Stimulated activated naive CD8-positive, alpha-beta T cell treated with anti-CD3 and anti-CD28 coated beads, Interleukin-15, Interleukin-2, amounts not matched to agents 100 ng/mL and 50 ng/mL, for 24 hours (primary cell): Measurements from ENCODE around the gene TPST1.
"Not testable (repeated sequence)": the region's sequence is repeated elsewhere in the genome, so short reads cannot be mapped to it uniquely, and the experiment has no call there.

Experiments
- H3K27ac Mint-ChIP-seq: one replicate; pipeline ENCODE4 v1.8.0; 2021; ENCODE audit warnings: mild to moderate bottlenecking, mixed read lengths
- H3K27me3 Mint-ChIP-seq: one replicate; pipeline ENCODE4 v1.8.0; 2021; ENCODE audit warnings: mixed read lengths
- H3K36me3 Mint-ChIP-seq: one replicate; pipeline ENCODE4 v1.8.0; 2021; ENCODE audit warnings: low read depth, mixed read lengths
- H3K4me1 Mint-ChIP-seq: one replicate; pipeline ENCODE4 v1.8.0; 2021; ENCODE audit warnings: low read depth, mixed read lengths
- H3K4me3 Mint-ChIP-seq: one replicate; pipeline ENCODE4 v1.8.0; 2021; ENCODE audit warnings: mild to moderate bottlenecking, mixed read lengths
- H3K9me3 Mint-ChIP-seq: one replicate; pipeline ENCODE4 v1.8.0; 2021; ENCODE audit warnings: mixed read lengths

Gene TPST1

GRCh38 chr7:66344166-66344565 lies 139.0 kb downstream of the TPST1 start:
- Mint-ChIP-seq H3K27me3 (no peaks in the 10 kb centered on the region), H3K4me3 (no peak overlapping the region), H3K36me3 (peaks cover 11% of the 10 kb centered on the region), H3K4me1 (no peaks in the 10 kb centered on the region), H3K9me3 (peaks cover 18% of the 10 kb centered on the region), H3K27ac (no peak overlapping the region)

GRCh38 chr7:66348531-66348930 lies 143.4 kb downstream of the TPST1 start:
- H3K4me1 Mint-ChIP-seq: no peaks in the 10 kb centered on the region
- H3K9me3 Mint-ChIP-seq: no peaks in the 10 kb centered on the region
- no peak overlapping the region for H3K4me3 Mint-ChIP-seq
- peaks cover 3% of the 10 kb centered on the region for H3K36me3 Mint-ChIP-seq
- no peaks in the 10 kb centered on the region for H3K27me3 Mint-ChIP-seq
- no peak overlapping the region for H3K27ac Mint-ChIP-seq

- Mint-ChIP-seq H3K27ac (no peak overlapping the region), H3K4me1 (no peaks in the 10 kb centered on the region), H3K36me3 (no peaks in the 10 kb centered on the region), H3K4me3 (no peak overlapping the region), H3K9me3 (no peaks in the 10 kb centered on the region), H3K27me3 (no peaks in the 10 kb centered on the region)
Measured at GRCh38 chr7:66348959-66349358, 143.8 kb downstream of the TPST1 start.

GRCh38 chr7:66352071-66352470 lies 146.9 kb downstream of the TPST1 start:
- Mint-ChIP-seq H3K4me1 (no peaks in the 10 kb centered on the region), H3K36me3 (no peaks in the 10 kb centered on the region), H3K27ac (no peak overlapping the region), H3K4me3 (no peak overlapping the region), H3K9me3 (no peaks in the 10 kb centered on the region), H3K27me3 (no peaks in the 10 kb centered on the region)

GRCh38 chr7:66353547-66353946 lies 148.4 kb downstream of the TPST1 start:
- Mint-ChIP-seq H3K36me3 (no peaks in the 10 kb centered on the region), H3K27me3 (no peaks in the 10 kb centered on the region), H3K27ac (no peak overlapping the region), H3K9me3 (no peaks in the 10 kb centered on the region), H3K4me3 (no peak overlapping the region), H3K4me1 (no peaks in the 10 kb centered on the region)

- H3K27me3 Mint-ChIP-seq: no peaks in the 10 kb centered on the region
- no peak overlapping the region for H3K27ac Mint-ChIP-seq
- H3K36me3 Mint-ChIP-seq: no peaks in the 10 kb centered on the region
Measured at GRCh38 chr7:66355756-66356155, 150.6 kb downstream of the TPST1 start.

GRCh38 chr7:66356277-66356721 lies 151.2 kb downstream of the TPST1 start:
- Mint-ChIP-seq H3K4me1 (no peaks in the 10 kb centered on the region), H3K27me3 (no peaks in the 10 kb centered on the region), H3K4me3 (no peak overlapping the region), H3K36me3 (no peaks in the 10 kb centered on the region), H3K9me3 (no peaks in the 10 kb centered on the region), H3K27ac (no peak overlapping the region)

More at GRCh38 chr7:66355756-66356155, 150.6 kb downstream of the TPST1 start:
- H3K4me1 Mint-ChIP-seq: no peaks in the 10 kb centered on the region
- H3K9me3 Mint-ChIP-seq: no peaks in the 10 kb centered on the region
- H3K4me3 Mint-ChIP-seq: no peak overlapping the region

- Mint-ChIP-seq H3K27ac (no peak overlapping the region), H3K36me3 (no peaks in the 10 kb centered on the region), H3K27me3 (no peaks in the 10 kb centered on the region), H3K4me1 (no peaks in the 10 kb centered on the region), H3K9me3 (no peaks in the 10 kb centered on the region), H3K4me3 (no peak overlapping the region)
Measured at GRCh38 chr7:66357087-66357486, 152.0 kb downstream of the TPST1 start.

- H3K27ac Mint-ChIP-seq: no peak overlapping the region
Measured at GRCh38 chr7:66359656-66360211, 154.6 kb downstream of the TPST1 start.

GRCh38 chr7:66362136-66362535 lies 157.0 kb downstream of the TPST1 start:
- Mint-ChIP-seq H3K27ac (no peak overlapping the region), H3K4me1 (no peaks in the 10 kb centered on the region), H3K9me3 (no peaks in the 10 kb centered on the region), H3K27me3 (no peaks in the 10 kb centered on the region), H3K4me3 (no peak overlapping the region), H3K36me3 (no peaks in the 10 kb centered on the region)

More at GRCh38 chr7:66359656-66360211, 154.6 kb downstream of the TPST1 start:
- H3K4me3 Mint-ChIP-seq: no peak overlapping the region
- H3K27me3 Mint-ChIP-seq: no peaks in the 10 kb centered on the region
- H3K4me1 Mint-ChIP-seq: no peaks in the 10 kb centered on the region
- no peaks in the 10 kb centered on the region for H3K36me3 Mint-ChIP-seq
- no peaks in the 10 kb centered on the region for H3K9me3 Mint-ChIP-seq

- Mint-ChIP-seq H3K4me3 (no peak overlapping the region), H3K27me3 (no peaks in the 10 kb centered on the region), H3K27ac (no peak overlapping the region), H3K36me3 (no peaks in the 10 kb centered on the region), H3K9me3 (no peaks in the 10 kb centered on the region), H3K4me1 (no peaks in the 10 kb centered on the region)
Measured at GRCh38 chr7:66363635-66364034, 158.5 kb downstream of the TPST1 start.

- not testable (repeated sequence) for H3K27ac Mint-ChIP-seq, H3K36me3 Mint-ChIP-seq, H3K27me3 Mint-ChIP-seq, H3K9me3 Mint-ChIP-seq, H3K4me3 Mint-ChIP-seq, H3K4me1 Mint-ChIP-seq
Measured at GRCh38 chr7:66365031-66365430, 159.9 kb downstream of the TPST1 start.

- peaks cover 7% of the 10 kb centered on the region for H3K36me3 Mint-ChIP-seq
- H3K27me3 Mint-ChIP-seq: no peaks in the 10 kb centered on the region
- H3K27ac Mint-ChIP-seq: no peak overlapping the region
- H3K4me3 Mint-ChIP-seq: no peak overlapping the region
- no peaks in the 10 kb centered on the region for H3K4me1 Mint-ChIP-seq
- no peaks in the 10 kb centered on the region for H3K9me3 Mint-ChIP-seq
Measured at GRCh38 chr7:66371096-66371824, 166.1 kb downstream of the TPST1 start.

- not testable (repeated sequence) for H3K27me3 Mint-ChIP-seq, H3K4me3 Mint-ChIP-seq, H3K4me1 Mint-ChIP-seq, H3K27ac Mint-ChIP-seq, H3K9me3 Mint-ChIP-seq
- peaks cover 15% of the 10 kb centered on the region for H3K36me3 Mint-ChIP-seq
Measured at GRCh38 chr7:66374141-66374840, 169.2 kb downstream of the TPST1 start.

- Mint-ChIP-seq H3K4me3 (no peak overlapping the region), H3K36me3 (peaks cover 28% of the 10 kb centered on the region), H3K27me3 (no peaks in the 10 kb centered on the region), H3K9me3 (peaks cover 4% of the 10 kb centered on the region), H3K4me1 (no peaks in the 10 kb centered on the region), H3K27ac (no peak overlapping the region)
Measured at GRCh38 chr7:66376264-66376945, 171.3 kb downstream of the TPST1 start.
